Heart left ventricle (tissue), 13 donors: Measurements from ENCODE around the gene MPST.

ENCODE experiments used
- CTCF ChIP-seq, 12 donors: fragments of 200-600 bp; sonication (generic) in 4 of 12; IDR thresholded peaks; one replicate each; pipeline versions ENCODE4 v1.5.0 to v1.8.0; 2018 to 2022; ENCODE audit warnings: antibody characterized with exemption in 12 of 12, mild to moderate bottlenecking in 5 of 12
- POLR2A ChIP-seq, 2 donors: fragments of 450-650 bp; IDR thresholded peaks; one replicate each; pipeline ENCODE4 v1.6.1; 2017; ENCODE audit warnings: antibody characterized with exemption in 2 of 2, mild to moderate bottlenecking in 2 of 2, moderate library complexity in 2 of 2
- donor health status: ischemic (EF 13 %, LVEDD 7.1; RV severe dilation, severe dysfunction).
- donor health status: DM: no; HTN: yes; CAD: no.
- donor health status: DM: no; HTN: no; CAD: no.
- donor health status: ischemic (EF 25% LVEDD 6.9; RV normal size, moderate dysfunction).
- donor health status: ischemic (EF 25% LVEDD 5.7; RV mildly dilated, moderate dysfunction).
- donor health status: ischemic (EF 35%, LVEDD 5.7; RV mildly dilated, moderate dysfunction).
- donor health status: nonischemic (EF 11% LVEDD 7.7; RV severe dilation, severe dysfunction).
- donor health status: DM: yes; HTN: yes; CAD: no.
- donor health status: PGD.
- donor health status: ischemic (EF 29% LVEDD 5.4; RV normal size, mild dysfunction).
- donor health status: nonischemic (EF 23%, LVEDD 6.1; RV moderate dilation, normal function).

GRCh38 chr22:37046589-37046988, 27.0 kb downstream of the MPST start:
- TF ChIP-seq CTCF (IDR thresholded peaks at IDR 0.05), result no peak
- no peak for TF ChIP-seq POLR2A (IDR thresholded peaks at IDR 0.05)
